ENCODE results near the gene HOMER2.

Gene HOMER2

GRCh38 chr15:82977076-82977475 lies 24.6 kb upstream of the HOMER2 start:
- H3K4me1 Mint-ChIP-seq (ENCODE audit: low read depth in 2 of 2): no peaks in the 10 kb centered on the region
- H3K27ac Mint-ChIP-seq: no peak overlapping the region
- H3K4me3 Mint-ChIP-seq: no peak overlapping the region
- H3K36me3 Mint-ChIP-seq (ENCODE audit: insufficient read depth): no peaks in the 10 kb centered on the region
- ATAC-seq (replicated peaks) (no peak), DNase-seq (no peak)
- no peaks in the 10 kb centered on the region for H3K9me3 Mint-ChIP-seq
- H3K27me3 Mint-ChIP-seq: no peaks in the 10 kb centered on the region

GRCh38 chr15:82972990-82973389 lies 20.5 kb upstream of the HOMER2 start:
- H3K4me3 Mint-ChIP-seq: no peak overlapping the region

GRCh38 chr15:82971218-82971984 lies 18.9 kb upstream of the HOMER2 start:
- Mint-ChIP-seq H3K27ac (no peak overlapping the region), H3K27me3 (no peaks in the 10 kb centered on the region)

More at GRCh38 chr15:82972990-82973389, 20.5 kb upstream of the HOMER2 start:
- DNase-seq (no peak), ATAC-seq (replicated peaks) (no peak)
- no peaks in the 10 kb centered on the region for H3K27me3 Mint-ChIP-seq
- no peak overlapping the region for H3K27ac Mint-ChIP-seq
- H3K4me1 Mint-ChIP-seq (ENCODE audit: low read depth in 2 of 2): no peaks in the 10 kb centered on the region
- H3K36me3 Mint-ChIP-seq (ENCODE audit: insufficient read depth): peaks cover 2% of the 10 kb centered on the region
- H3K9me3 Mint-ChIP-seq: no peaks in the 10 kb centered on the region

DNA sequence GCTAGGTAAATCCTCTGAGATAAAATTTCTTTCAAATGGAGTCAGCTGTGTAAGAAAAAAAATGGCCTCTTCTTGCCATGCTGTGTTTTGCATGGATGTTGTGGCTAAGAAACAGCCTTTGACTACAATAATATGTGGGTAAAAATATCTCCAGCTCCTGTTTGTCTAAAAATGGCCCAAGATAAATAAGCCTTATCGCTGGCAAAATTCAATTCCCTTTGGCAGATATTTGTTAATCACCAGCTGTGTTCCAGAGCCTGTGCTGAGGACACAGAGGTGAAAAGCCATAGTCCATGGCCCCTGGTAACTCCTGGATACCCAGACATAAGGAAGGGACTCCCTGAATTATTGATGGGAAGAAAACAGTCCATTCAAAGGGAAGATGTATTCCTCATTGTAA lies 18.2 kb upstream of the HOMER2 start:
- ATAC-seq (replicated peaks) (no peak), DNase-seq (no peak)
- Mint-ChIP-seq H3K36me3 (ENCODE audit: insufficient read depth) (peaks cover 2% of the 10 kb centered on the region), H3K27ac (no peak overlapping the region), H3K4me3 (no peak overlapping the region), H3K4me1 (ENCODE audit: low read depth in 2 of 2) (peaks cover 7 to 10% of the 10 kb centered on the region in 2 donors), H3K27me3 (no peaks in the 10 kb centered on the region), H3K9me3 (no peaks in the 10 kb centered on the region)

More at GRCh38 chr15:82971218-82971984, 18.9 kb upstream of the HOMER2 start:
- Mint-ChIP-seq H3K4me1 (ENCODE audit: low read depth in 2 of 2) (peaks cover 3 to 5% of the 10 kb centered on the region in 2 donors), H3K4me3 (no peak overlapping the region), H3K9me3 (no peaks in the 10 kb centered on the region), H3K36me3 (ENCODE audit: insufficient read depth) (peaks cover 2% of the 10 kb centered on the region)
- ATAC-seq (replicated peaks): no peak
- no peak for DNase-seq

GRCh38 chr15:82970078-82970686 lies 17.7 kb upstream of the HOMER2 start:
- DNase-seq: no peak
- H3K4me3 Mint-ChIP-seq: no peak overlapping the region
- H3K9me3 Mint-ChIP-seq: no peaks in the 10 kb centered on the region
- no peak for ATAC-seq (replicated peaks)
- H3K36me3 Mint-ChIP-seq (ENCODE audit: insufficient read depth): peaks cover 2% of the 10 kb centered on the region
- H3K27ac Mint-ChIP-seq: no peak overlapping the region
- H3K4me1 Mint-ChIP-seq (ENCODE audit: low read depth in 2 of 2): peaks cover 7 to 10% of the 10 kb centered on the region in 2 donors
- no peaks in the 10 kb centered on the region for H3K27me3 Mint-ChIP-seq

GRCh38 chr15:82969353-82969752 lies 16.8 kb upstream of the HOMER2 start:
- Mint-ChIP-seq H3K36me3 (ENCODE audit: insufficient read depth) (peaks cover 2% of the 10 kb centered on the region), H3K27ac (no peak overlapping the region), H3K4me3 (no peak overlapping the region), H3K9me3 (no peaks in the 10 kb centered on the region), H3K4me1 (ENCODE audit: low read depth in 2 of 2) (peaks cover 7 to 10% of the 10 kb centered on the region in 2 donors), H3K27me3 (no peaks in the 10 kb centered on the region)
- no peak for DNase-seq
- ATAC-seq (replicated peaks): no peak

GRCh38 chr15:82968066-82968465 lies 15.5 kb upstream of the HOMER2 start:
- Mint-ChIP-seq H3K9me3 (no peaks in the 10 kb centered on the region), H3K4me1 (ENCODE audit: low read depth in 2 of 2) (peaks cover 7 to 10% of the 10 kb centered on the region in 2 donors), H3K27me3 (no peaks in the 10 kb centered on the region), H3K4me3 (no peak overlapping the region), H3K27ac (no peak overlapping the region), H3K36me3 (ENCODE audit: insufficient read depth) (peaks cover 2% of the 10 kb centered on the region)
- ATAC-seq (replicated peaks) (no peak), DNase-seq (no peak)

GRCh38 chr15:82966671-82967071 lies 14.2 kb upstream of the HOMER2 start:
- Mint-ChIP-seq H3K27me3 (no peaks in the 10 kb centered on the region), H3K4me1 (ENCODE audit: low read depth in 2 of 2) (peaks cover 7 to 10% of the 10 kb centered on the region in 2 donors), H3K36me3 (ENCODE audit: insufficient read depth) (peaks cover 2% of the 10 kb centered on the region), H3K27ac (no peak overlapping the region), H3K4me3 (peak overlapping the region in 1 of 2 donors; percentile 8), H3K9me3 (no peaks in the 10 kb centered on the region)
- ATAC-seq (replicated peaks) (no peak), DNase-seq (no peak)

GRCh38 chr15:82964890-82965289 lies 12.4 kb upstream of the HOMER2 start:
- DNase-seq (no peak), ATAC-seq (replicated peaks) (no peak)
- Mint-ChIP-seq H3K27ac (no peak overlapping the region), H3K9me3 (no peaks in the 10 kb centered on the region), H3K4me1 (ENCODE audit: low read depth in 2 of 2) (peaks cover 7 to 10% of the 10 kb centered on the region in 2 donors), H3K4me3 (no peak overlapping the region), H3K27me3 (no peaks in the 10 kb centered on the region), H3K36me3 (ENCODE audit: insufficient read depth) (no peaks in the 10 kb centered on the region)

- no peak for ATAC-seq (replicated peaks)
- no peaks in the 10 kb centered on the region for H3K9me3 Mint-ChIP-seq
- H3K36me3 Mint-ChIP-seq (ENCODE audit: insufficient read depth): no peaks in the 10 kb centered on the region
- no peak overlapping the region for H3K4me3 Mint-ChIP-seq
- H3K27ac Mint-ChIP-seq: no peak overlapping the region
- H3K4me1 Mint-ChIP-seq (ENCODE audit: low read depth in 2 of 2): peaks cover 7 to 10% of the 10 kb centered on the region in 2 donors
- H3K27me3 Mint-ChIP-seq: no peaks in the 10 kb centered on the region
- no peak for DNase-seq
Observed at GRCh38 chr15:82963471-82964341, 11.2 kb upstream of the HOMER2 start.

GRCh38 chr15:82960766-82961165 lies 8.2 kb upstream of the HOMER2 start:
- ATAC-seq (replicated peaks): no peak
- H3K9me3 Mint-ChIP-seq: no peaks in the 10 kb centered on the region
- H3K27me3 Mint-ChIP-seq: no peaks in the 10 kb centered on the region
- H3K4me1 Mint-ChIP-seq (ENCODE audit: low read depth in 2 of 2): no peaks in the 10 kb centered on the region
- no peaks in the 10 kb centered on the region for H3K36me3 Mint-ChIP-seq (ENCODE audit: insufficient read depth)
- DNase-seq: no peak
- H3K27ac Mint-ChIP-seq: no peak overlapping the region
- H3K4me3 Mint-ChIP-seq: no peak overlapping the region

DNA sequence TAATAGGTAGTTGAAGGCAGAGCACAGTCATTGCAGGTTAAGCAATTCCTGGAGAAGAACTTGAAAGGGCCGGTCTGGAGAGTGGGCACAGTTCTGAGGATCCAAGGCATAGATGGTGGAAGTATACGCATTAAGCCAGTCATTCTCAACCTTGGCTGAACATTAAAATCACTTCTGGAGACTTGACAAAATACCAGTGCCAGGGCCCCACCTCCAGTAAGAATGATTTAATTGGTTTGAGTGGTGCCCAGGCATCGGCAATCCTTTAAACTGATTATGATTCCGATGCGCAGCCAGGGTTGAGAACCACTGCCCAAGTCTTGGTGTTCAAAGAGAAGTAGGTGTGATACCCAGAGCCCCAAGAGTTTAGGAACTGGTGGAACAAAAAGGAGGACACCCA lies 6.9 kb upstream of the HOMER2 start:
- H3K27ac Mint-ChIP-seq: no peak overlapping the region
- H3K36me3 Mint-ChIP-seq (ENCODE audit: insufficient read depth): no peaks in the 10 kb centered on the region
- H3K4me3 Mint-ChIP-seq: no peak overlapping the region
- H3K4me1 Mint-ChIP-seq (ENCODE audit: low read depth in 2 of 2): no peaks in the 10 kb centered on the region
- H3K27me3 Mint-ChIP-seq: no peaks in the 10 kb centered on the region
- no peak for DNase-seq
- ATAC-seq (replicated peaks): no peak
- H3K9me3 Mint-ChIP-seq: no peaks in the 10 kb centered on the region

DNA sequence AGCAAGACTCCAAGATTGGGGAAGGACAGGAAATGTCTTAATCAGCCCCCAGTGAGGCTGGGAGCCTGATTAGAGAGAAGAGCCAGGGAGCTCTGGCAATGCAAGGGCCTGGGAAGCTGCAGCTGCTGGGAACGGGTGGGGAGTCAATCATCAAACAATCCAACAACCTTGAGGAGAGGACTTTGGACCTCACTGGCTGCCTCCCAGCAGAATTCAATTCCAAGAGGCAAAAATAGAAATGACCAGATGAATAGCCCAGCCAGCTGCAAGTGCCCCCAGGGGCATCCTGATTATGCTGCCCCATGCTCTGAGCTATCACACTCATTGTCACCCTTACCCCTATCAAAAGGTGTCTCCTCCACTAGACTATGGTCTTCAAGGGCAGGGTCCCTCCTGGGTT lies 6.1 kb upstream of the HOMER2 start:
- Mint-ChIP-seq H3K36me3 (ENCODE audit: insufficient read depth) (no peaks in the 10 kb centered on the region), H3K9me3 (no peaks in the 10 kb centered on the region), H3K4me3 (no peak overlapping the region), H3K27ac (no peak overlapping the region), H3K27me3 (no peaks in the 10 kb centered on the region), H3K4me1 (ENCODE audit: low read depth in 2 of 2) (no peaks in the 10 kb centered on the region)
- ATAC-seq (replicated peaks) (no peak), DNase-seq (no peak)

All from effector memory CD8-positive, alpha-beta T cell (primary cell).